MM.1S (cell line): ENCODE data around the gene TPST1.

Experiments used
- EZH2 ChIP-seq: fragments of 300-600 bp; sonication (generic); optimal IDR thresholded peaks from 2 replicates; pipeline ENCODE3; 2017; ENCODE audit warnings: low read depth, mild to moderate bottlenecking, antibody characterized with exemption, low read length, mixed read lengths
- EZH2phosphoT487 ChIP-seq: fragments of 300-600 bp; sonication (generic); IDR thresholded peaks from 2 replicates; pipeline ENCODE4 v1.6.1; 2018; ENCODE audit warnings: antibody characterized with exemption, low read length
- TF ChIP-seq, protein P1 (sequence below): fragments of 300-600 bp; sonication (generic); IDR thresholded peaks from 2 replicates; pipeline ENCODE4 v1.5.1; 2016; ENCODE audit warnings: antibody characterized with exemption, low read length, mixed read lengths

GRCh38 chr7:66181845-66182244 lies 23.3 kb upstream of the TPST1 start:
- TF ChIP-seq, protein P1, sequence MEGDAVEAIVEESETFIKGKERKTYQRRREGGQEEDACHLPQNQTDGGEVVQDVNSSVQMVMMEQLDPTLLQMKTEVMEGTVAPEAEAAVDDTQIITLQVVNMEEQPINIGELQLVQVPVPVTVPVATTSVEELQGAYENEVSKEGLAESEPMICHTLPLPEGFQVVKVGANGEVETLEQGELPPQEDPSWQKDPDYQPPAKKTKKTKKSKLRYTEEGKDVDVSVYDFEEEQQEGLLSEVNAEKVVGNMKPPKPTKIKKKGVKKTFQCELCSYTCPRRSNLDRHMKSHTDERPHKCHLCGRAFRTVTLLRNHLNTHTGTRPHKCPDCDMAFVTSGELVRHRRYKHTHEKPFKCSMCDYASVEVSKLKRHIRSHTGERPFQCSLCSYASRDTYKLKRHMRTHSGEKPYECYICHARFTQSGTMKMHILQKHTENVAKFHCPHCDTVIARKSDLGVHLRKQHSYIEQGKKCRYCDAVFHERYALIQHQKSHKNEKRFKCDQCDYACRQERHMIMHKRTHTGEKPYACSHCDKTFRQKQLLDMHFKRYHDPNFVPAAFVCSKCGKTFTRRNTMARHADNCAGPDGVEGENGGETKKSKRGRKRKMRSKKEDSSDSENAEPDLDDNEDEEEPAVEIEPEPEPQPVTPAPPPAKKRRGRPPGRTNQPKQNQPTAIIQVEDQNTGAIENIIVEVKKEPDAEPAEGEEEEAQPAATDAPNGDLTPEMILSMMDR, result no peak
- TF ChIP-seq EZH2 (no peak), EZH2phosphoT487 (no peak)
